Measurements from ENCODE around the gene NR2E1.

Gene NR2E1

GRCh38 chr6:108120311-108120710 is 45.5 kb upstream of the NR2E1 start:
- no peak overlapping the region for H3K4me3 ChIP-seq (ENCODE audit: low read depth, low read length)
- no peak for TF ChIP-seq CTCF (IDR thresholded peaks at IDR 0.05; ENCODE audit: low read depth, low read length)

- TF ChIP-seq CTCF (IDR thresholded peaks at IDR 0.05; ENCODE audit: low read depth, low read length) = no peak
- no peak overlapping the region for H3K4me3 ChIP-seq (ENCODE audit: low read depth, low read length)
These were observed 44.2 kb upstream of the NR2E1 start for GRCh38 chr6:108121612-108122011.

GRCh38 chr6:108123481-108123929 is 42.3 kb upstream of the NR2E1 start:
- TF ChIP-seq CTCF (IDR thresholded peaks at IDR 0.05; ENCODE audit: low read depth, low read length) = no peak
- H3K4me3 ChIP-seq (ENCODE audit: low read depth, low read length) = no peak overlapping the region

DNA sequence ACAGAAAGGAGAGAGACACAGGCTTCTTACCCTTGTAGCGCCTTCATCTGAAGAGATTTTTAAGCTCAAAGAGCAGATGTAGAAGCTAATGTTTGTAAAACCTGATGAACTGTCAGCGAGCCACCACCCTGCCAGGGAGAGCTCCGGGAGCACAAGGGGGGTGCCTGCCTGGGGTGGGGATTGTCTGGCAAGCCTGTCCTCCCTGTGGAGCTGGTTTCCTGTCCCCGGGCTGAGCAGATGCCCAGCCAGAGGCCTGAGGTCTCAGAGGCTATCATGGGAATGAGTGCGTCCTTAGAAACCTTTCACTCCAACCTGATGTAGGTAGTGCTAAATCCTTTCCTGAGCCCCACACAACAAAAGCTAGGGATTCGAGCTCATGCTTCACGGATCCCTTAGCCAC is 41.9 kb upstream of the NR2E1 start:
- TF ChIP-seq CTCF (IDR thresholded peaks at IDR 0.05; ENCODE audit: low read depth, low read length) = no peak

DNA sequence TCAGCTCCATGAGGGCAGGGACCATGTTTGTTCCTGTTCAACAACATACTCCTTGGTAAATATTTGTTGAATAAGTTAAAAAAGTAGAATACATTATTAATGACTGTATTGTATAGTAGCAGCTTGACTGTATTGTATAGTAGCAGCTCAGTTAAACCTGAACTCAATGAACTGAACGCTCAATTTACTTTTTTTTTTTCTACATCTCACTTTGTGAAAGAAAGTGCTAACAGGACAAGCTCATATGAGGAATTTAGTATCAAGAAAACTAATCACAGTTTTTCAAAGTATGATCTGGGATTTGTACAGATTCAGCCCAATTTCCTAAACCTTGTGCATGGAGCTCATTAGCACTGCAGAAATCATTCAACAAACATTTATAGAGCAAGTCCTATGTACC is 38.8 kb upstream of the NR2E1 start:
- TF ChIP-seq CTCF (IDR thresholded peaks at IDR 0.05; ENCODE audit: low read depth, low read length) = no peak

More for the DNA sequence above, 41.9 kb upstream of the NR2E1 start:
- H3K4me3 ChIP-seq (ENCODE audit: low read depth, low read length) = no peak overlapping the region

GRCh38 chr6:108127826-108128225 is 38.0 kb upstream of the NR2E1 start:
- TF ChIP-seq CTCF (IDR thresholded peaks at IDR 0.05; ENCODE audit: low read depth, low read length) = no peak
- H3K4me3 ChIP-seq (ENCODE audit: low read depth, low read length) = no peak overlapping the region

More for the DNA sequence above, 38.8 kb upstream of the NR2E1 start:
- no peak overlapping the region for H3K4me3 ChIP-seq (ENCODE audit: low read depth, low read length)

DNA sequence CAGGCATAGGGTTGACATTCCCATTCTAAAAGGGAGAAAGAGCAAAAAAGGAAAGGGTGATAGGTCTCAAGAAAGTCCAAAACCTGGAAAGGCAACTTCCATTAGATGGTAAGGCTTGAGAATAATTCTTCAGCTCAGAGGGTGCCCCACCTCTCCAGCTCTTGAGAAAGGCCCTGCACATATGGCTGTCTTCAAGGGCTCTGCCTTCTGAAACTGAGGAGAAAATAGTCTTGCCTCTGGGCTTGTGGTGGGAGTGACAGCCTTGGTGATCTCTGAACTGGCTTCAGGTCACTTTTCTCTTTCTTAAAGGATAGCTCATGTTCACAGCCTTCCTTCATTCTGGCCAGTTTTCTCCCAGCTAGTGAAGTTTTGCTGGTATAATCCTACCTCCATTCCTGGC is 35.6 kb upstream of the NR2E1 start:
- no peak overlapping the region for H3K4me3 ChIP-seq (ENCODE audit: low read depth, low read length)
- no peak for TF ChIP-seq CTCF (IDR thresholded peaks at IDR 0.05; ENCODE audit: low read depth, low read length)
